ENCODE measurements around the gene TTLL13. TPM values are rescaled to one million over a fixed set of nuclear protein-coding genes. Genes with fewer than 3 reads are reported as not detected.
"Not testable (repeated sequence)": the region's sequence is repeated elsewhere in the genome, so short reads cannot be mapped to it uniquely, and the experiment has no call there.

The TTLL13 gene
- total RNA-seq, 2 donors from 2014 or later, result 0.24 to 1.9 TPM

DNA sequence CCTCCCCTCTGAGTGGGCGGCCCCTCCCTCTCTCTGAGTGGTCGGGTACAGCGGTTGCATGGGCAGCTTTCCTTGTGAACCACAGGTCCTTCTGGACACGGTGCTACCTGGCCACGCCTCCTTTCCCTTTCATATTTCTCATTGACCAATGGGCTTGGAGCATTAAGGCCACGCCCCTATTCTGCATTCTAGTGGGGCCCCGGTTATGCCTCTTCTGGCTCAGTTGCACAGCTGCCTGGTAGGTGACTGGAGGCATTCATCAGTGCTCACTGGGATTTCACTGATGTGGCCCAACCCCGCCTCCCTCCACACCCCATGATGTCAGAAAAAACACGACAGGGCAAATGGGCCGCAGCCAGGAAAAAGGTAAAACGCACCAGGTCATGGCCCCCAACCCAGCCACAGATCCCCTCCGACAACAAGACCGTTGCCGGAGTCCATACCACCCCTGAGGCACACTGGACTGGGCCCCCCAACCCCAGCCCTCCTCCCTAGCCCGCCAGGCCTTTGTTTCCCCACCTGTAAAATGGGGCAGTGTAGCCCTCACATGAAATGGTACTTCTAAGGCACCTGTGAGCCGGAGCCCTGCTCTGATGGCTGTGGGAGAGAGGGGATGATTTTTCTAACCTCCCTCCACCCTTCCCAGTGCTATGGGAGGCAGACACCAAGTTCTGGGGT lies 42.5 kb downstream of the TTLL13 start:
- peak; percentile 15 to 36 for DNase-seq
- H3K27ac Mint-ChIP-seq, result no peak overlapping the region
- H3K36me3 Mint-ChIP-seq (ENCODE audit: insufficient read depth in 2 of 2), result no peaks in the 10 kb centered on the region

DNA sequence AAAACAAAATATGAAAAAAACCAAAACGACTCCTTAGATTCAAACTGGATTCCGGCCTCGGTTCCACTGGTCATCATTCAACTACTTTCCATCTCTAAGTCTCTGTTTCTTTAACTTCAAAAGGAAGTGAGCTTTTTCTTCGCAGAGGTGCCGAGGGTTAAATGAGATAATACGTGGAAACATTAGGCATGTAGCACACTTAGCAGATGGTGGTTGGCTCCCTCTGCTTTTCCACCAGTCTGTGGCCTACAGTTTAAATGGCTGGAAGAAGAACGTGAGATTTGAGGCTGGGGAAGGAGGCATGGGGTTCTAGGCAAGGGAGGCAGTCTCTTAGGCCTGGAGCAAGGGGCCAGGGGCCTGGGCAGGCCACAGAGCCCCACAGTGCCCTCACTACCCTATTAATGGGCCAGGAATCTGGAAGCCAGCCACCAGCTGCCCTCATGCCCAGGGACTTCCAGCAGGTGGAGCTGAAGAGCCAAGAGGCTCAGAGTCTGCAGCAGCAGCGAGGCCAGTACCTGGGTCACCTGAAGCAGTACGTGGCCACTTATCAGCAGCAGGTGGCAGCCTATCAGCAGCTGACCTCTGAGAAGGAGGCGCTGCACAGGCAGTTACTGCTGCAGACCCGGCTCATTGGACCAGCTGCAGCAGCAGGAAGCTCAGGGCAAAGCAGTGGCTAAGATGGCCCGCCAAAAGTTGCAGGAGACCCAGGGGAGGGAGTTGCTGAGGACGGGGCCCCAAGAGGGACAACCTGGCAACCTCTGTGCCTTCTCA lies 43.9 kb downstream of the TTLL13 start:
- H3K4me1 Mint-ChIP-seq (ENCODE audit: low read depth); H3K27me3 Mint-ChIP-seq (ENCODE audit: low read depth); H3K9me3 Mint-ChIP-seq; H3K27ac Mint-ChIP-seq; H3K36me3 Mint-ChIP-seq (ENCODE audit: insufficient read depth in 2 of 2): not testable (repeated sequence)
- H3K4me3 Mint-ChIP-seq, result peak overlapping the region in 1 of 2 donors; percentile 33
- peak; percentile 77 to 82 for DNase-seq
- ATAC-seq (replicated peaks in 1 of 2), result peak; percentile 68 to 73

More for the DNA sequence above, 42.5 kb downstream of the TTLL13 start:
- Mint-ChIP-seq H3K27me3 (ENCODE audit: low read depth) (peaks cover 5% of the 10 kb centered on the region), H3K9me3 (no peaks in the 10 kb centered on the region), H3K4me3 (no peak overlapping the region), H3K4me1 (ENCODE audit: low read depth) (peaks cover 9% of the 10 kb centered on the region)
- no peak for ATAC-seq (replicated peaks in 1 of 2)

DNA sequence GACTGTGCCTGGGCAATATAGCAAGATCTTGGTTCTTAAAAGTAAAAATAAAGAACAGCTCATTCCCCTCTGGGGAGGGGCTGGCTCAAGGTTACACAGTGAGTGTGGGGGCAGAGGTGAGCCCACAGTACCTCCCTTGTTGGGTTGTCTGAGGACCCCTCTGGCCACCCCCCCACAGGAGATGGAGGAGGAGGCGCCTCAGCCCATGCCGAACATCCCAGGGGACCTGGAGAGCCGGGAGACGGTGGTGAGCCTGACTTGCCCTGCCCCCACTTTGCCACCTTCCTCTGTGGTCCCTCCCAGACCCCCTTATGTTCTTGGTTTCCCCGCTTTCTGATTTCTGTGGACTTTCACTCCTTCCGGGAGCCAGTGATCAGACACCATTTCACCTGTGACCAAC lies 44.8 kb downstream of the TTLL13 start:
- Mint-ChIP-seq H3K4me3 (no peak overlapping the region), H3K27ac (no peak overlapping the region), H3K27me3 (ENCODE audit: low read depth) (peaks cover 5% of the 10 kb centered on the region), H3K36me3 (ENCODE audit: insufficient read depth in 2 of 2) (no peaks in the 10 kb centered on the region), H3K9me3 (no peaks in the 10 kb centered on the region), H3K4me1 (ENCODE audit: low read depth) (peaks cover 9% of the 10 kb centered on the region)
- DNase-seq, result no peak
- ATAC-seq (replicated peaks in 1 of 2), result no peak

DNA sequence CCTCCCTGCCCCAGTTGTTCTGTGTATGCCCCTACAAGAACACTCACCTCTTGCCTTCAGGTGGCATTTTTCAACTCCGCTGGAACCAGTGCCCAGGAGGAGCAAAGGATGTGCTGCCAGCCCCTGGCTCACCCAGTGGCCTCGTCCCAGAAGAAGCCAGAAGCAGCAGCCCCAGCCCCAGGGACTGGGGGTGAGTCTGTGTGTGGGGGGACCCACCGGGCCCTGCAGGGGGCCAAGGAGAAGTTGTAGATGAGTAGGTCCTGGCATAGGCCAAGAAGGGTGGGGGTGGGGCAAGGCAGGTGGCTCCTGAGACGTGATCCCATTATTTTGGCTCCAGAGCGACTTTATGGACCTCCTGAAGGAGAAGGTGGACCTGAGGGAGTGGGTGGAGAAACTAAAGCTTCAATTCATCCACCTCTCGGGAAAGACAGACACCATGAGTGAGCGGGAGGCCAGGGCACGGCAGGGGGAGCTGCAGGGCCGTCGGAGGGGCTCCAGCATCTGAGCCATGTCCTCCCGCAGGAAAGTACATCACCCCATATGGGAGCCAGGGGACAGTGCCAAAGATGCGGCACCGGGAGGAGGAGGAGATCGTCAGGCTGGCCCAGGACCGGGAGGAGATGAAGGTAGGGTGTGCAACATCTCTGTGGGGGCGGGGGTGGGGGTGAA lies 45.4 kb downstream of the TTLL13 start:
- Mint-ChIP-seq H3K4me1 (ENCODE audit: low read depth) (peaks cover 9% of the 10 kb centered on the region), H3K27me3 (ENCODE audit: low read depth) (peaks cover 5% of the 10 kb centered on the region), H3K9me3 (no peaks in the 10 kb centered on the region), H3K4me3 (no peak overlapping the region), H3K27ac (no peak overlapping the region), H3K36me3 (ENCODE audit: insufficient read depth in 2 of 2) (no peaks in the 10 kb centered on the region)
- no peak for ATAC-seq (replicated peaks in 1 of 2)
- DNase-seq, result no peak

DNA sequence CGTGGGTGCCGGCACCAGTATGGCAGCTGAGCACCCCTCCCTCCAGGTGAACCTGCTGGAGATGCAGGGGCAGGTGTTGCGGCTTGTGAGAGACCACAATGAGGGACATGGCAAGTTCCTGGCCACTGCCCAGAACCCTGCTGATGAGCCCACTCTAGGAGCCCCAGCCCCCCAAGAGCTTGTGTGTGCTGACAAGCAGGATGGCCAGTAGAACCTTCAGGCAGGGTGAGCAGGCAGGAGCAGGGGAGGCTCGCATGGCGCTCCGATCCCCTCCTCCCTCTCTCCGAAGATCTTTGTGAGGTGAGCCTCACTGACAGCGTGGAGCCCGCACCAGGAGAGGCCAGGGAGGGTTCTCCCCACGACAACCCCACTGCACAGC lies 45.9 kb downstream of the TTLL13 start:
- Mint-ChIP-seq H3K27me3 (ENCODE audit: low read depth) (peaks cover 5% of the 10 kb centered on the region), H3K9me3 (no peaks in the 10 kb centered on the region), H3K36me3 (ENCODE audit: insufficient read depth in 2 of 2) (no peaks in the 10 kb centered on the region), H3K4me3 (no peak overlapping the region), H3K27ac (no peak overlapping the region), H3K4me1 (ENCODE audit: low read depth) (peaks cover 9% of the 10 kb centered on the region)
- ATAC-seq (replicated peaks in 1 of 2) (no peak), DNase-seq (no peak)

DNA sequence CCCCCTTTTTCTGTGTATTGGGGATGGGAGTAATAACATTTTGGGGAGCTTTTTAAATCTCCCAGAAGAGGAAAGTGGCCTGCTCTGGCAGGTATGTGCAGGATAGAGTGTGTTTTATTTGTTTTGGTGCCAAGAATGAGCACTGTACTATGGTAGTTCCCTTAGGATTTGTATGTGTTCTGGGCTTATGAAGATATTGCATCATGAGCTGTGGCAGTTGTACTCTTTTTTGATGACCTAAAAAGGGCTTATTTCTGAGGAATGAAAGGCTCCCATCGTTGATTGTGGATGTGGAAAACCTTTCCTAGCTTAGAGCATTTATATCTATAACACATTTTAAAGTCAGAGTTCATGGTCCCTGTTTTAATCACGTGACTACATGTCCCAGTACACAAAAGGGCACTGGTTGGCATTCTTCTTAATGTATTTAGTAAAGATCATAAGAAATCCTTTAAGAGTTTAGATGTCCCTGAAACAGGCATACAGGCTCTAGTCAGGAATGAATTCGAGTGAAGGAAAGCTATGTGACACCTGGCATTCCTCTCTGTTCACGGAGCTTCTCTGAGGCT lies 47.0 kb downstream of the TTLL13 start:
- not testable (repeated sequence) for H3K9me3 Mint-ChIP-seq; H3K4me3 Mint-ChIP-seq; H3K36me3 Mint-ChIP-seq (ENCODE audit: insufficient read depth in 2 of 2); H3K27me3 Mint-ChIP-seq (ENCODE audit: low read depth); ATAC-seq (replicated peaks in 1 of 2); DNase-seq; H3K27ac Mint-ChIP-seq
- H3K4me1 Mint-ChIP-seq (ENCODE audit: low read depth), result peaks cover 19% of the 10 kb centered on the region

DNA sequence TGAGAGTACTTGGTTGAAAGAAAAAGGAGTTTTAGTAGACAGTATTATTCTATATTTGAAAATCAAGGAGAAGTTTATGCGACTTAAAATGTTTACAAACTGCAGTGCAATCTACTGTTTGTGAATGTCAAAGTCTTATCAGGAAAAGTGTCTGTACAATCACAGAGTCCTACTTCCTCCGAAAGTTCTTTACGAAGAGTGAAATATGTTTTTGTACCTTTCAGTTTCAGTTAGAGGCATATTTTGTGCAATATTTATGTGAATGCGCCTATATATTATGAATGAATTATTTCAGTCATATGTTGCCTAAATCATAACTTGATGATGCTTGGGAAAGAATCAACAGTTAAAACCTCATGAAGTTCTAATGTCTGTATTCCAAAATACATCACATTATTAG lies 47.7 kb downstream of the TTLL13 start:
- no peaks in the 10 kb centered on the region for H3K36me3 Mint-ChIP-seq (ENCODE audit: insufficient read depth in 2 of 2)
- peaks cover 26% of the 10 kb centered on the region for H3K4me1 Mint-ChIP-seq (ENCODE audit: low read depth)
- no peak for ATAC-seq (replicated peaks in 1 of 2)
- no peak overlapping the region for H3K4me3 Mint-ChIP-seq
- H3K9me3 Mint-ChIP-seq, result no peaks in the 10 kb centered on the region
- DNase-seq, result no peak
- H3K27ac Mint-ChIP-seq, result no peak overlapping the region
- H3K27me3 Mint-ChIP-seq (ENCODE audit: low read depth), result peaks cover 5% of the 10 kb centered on the region

DNA sequence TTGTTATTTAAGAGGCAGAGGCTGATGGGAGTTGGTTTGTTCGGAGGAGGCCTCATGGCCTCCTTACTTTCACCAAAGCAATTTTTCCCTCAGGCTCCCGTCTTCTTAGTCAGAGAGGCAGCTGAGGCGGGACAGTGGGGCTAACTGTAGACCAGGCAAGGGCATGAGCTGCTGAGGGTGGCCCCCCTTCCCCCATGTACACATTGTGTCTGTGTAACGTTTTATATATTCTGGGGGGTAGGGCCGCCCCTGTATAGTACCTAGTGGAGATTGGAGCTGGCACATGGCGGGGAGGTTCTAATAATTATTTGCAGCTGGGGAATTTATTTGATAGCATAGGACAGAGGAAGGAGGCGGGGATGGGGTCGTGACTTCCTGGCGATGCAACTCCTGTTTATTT lies 51.2 kb downstream of the TTLL13 start:
- ATAC-seq (replicated peaks in 1 of 2) (no peak), DNase-seq (no peak)
- H3K36me3 Mint-ChIP-seq (ENCODE audit: insufficient read depth in 2 of 2), result no peaks in the 10 kb centered on the region
- no peaks in the 10 kb centered on the region for H3K9me3 Mint-ChIP-seq
- H3K27me3 Mint-ChIP-seq (ENCODE audit: low read depth), result no peaks in the 10 kb centered on the region
- no peak overlapping the region for H3K4me3 Mint-ChIP-seq
- H3K4me1 Mint-ChIP-seq (ENCODE audit: low read depth), result peaks cover 36% of the 10 kb centered on the region
- H3K27ac Mint-ChIP-seq, result no peak overlapping the region

DNA sequence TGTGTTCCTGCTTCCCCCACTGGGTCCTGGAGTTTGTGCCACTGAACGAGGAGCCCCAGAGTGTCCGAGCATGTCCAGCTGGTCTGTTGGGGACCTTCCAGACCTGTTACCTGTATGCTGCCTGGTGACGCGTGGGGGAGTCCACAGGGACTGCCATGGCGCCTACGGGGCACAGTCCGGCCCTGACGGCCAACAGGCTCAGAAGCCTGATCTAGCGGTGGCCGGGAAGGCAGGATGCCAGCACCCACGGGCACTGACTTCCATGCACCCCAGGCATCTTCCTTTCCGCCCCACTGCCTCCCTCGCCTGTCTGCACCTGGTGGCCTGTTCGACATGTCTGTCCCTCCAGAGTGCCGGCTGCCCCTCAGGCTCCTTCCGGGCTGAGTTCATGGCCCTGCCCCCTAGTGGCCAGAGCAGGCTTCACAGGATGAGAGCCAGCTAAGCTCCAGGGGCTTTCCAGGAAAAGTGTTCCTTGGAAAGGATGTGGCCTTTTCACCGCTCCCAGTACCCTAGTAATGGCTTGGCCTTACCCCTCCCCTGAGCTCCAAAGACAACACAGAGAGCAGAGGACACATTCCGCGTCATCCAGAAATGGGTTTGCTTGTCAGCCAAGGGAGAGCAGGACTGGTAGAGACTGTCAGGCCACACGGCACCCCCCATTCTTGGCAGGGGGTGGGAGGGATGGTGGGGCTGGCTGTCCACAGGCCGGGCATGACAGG lies 51.8 kb downstream of the TTLL13 start:
- H3K36me3 Mint-ChIP-seq (ENCODE audit: insufficient read depth in 2 of 2), result no peaks in the 10 kb centered on the region
- DNase-seq (peak; percentile 70 to 73), ATAC-seq (replicated peaks in 1 of 2) (peak; percentile 64 to 84)
- H3K4me1 Mint-ChIP-seq (ENCODE audit: low read depth), result peaks cover 42% of the 10 kb centered on the region
- H3K4me3 Mint-ChIP-seq, result no peak overlapping the region
- H3K9me3 Mint-ChIP-seq, result no peaks in the 10 kb centered on the region
- no peak overlapping the region for H3K27ac Mint-ChIP-seq
- H3K27me3 Mint-ChIP-seq (ENCODE audit: low read depth), result no peaks in the 10 kb centered on the region

DNA sequence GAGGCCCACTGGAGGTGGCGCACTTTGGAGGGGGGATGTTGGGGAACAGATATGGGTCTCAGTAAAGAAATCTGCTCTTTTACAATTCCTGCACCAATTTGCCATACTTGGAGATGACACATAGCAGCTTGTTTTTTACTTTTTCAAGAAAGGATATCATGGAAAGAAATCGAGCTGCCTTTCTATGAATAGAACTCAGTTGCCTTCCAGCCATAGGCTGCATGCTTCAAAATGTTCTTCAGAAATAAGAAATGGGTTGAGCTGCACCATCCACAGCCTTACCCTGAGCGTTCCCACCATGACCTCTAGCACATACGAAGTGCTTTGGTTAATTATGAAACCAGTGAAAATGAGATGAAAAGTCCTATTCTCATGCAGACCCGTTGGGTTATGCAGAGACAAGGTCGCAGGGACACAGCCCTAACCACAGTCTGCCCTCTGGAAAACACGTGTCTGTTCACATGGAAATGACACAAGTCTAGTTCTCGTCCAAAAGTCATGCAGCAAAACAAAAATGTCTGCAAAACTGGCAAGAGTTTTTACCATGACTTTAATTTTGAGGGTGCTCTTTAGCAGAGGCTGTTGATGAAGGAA lies 52.4 kb downstream of the TTLL13 start:
- Mint-ChIP-seq H3K4me3 (no peak overlapping the region), H3K4me1 (ENCODE audit: low read depth) (peaks cover 49% of the 10 kb centered on the region), H3K27ac (no peak overlapping the region), H3K36me3 (ENCODE audit: insufficient read depth in 2 of 2) (no peaks in the 10 kb centered on the region), H3K27me3 (ENCODE audit: low read depth) (no peaks in the 10 kb centered on the region), H3K9me3 (no peaks in the 10 kb centered on the region)
- DNase-seq (no peak), ATAC-seq (replicated peaks in 1 of 2) (no peak)

DNA sequence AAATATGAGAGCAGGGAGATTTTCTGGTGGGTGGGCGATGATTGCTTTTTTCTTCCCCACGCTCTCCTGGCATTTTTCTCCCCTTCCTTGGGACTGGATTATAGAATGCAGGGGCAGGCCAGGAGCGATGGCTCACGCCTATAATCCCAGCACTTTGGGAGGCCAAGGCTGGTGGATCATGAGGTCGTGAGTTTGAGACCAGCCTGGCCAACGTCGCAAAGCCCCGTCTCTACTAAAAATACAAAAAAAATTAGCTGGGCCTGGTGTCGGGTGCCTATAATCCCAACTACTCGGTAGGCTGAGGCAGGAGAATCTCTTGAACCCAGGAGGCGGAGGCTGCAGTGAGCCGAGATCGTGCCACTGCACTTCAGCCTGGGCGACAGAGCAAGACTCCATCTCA lies 56.0 kb downstream of the TTLL13 start:
- H3K4me1 Mint-ChIP-seq (ENCODE audit: low read depth), result peaks cover 62% of the 10 kb centered on the region
- not testable (repeated sequence) for DNase-seq; ATAC-seq (replicated peaks in 1 of 2); H3K27me3 Mint-ChIP-seq (ENCODE audit: low read depth); H3K9me3 Mint-ChIP-seq; H3K27ac Mint-ChIP-seq; H3K36me3 Mint-ChIP-seq (ENCODE audit: insufficient read depth in 2 of 2)
- H3K4me3 Mint-ChIP-seq, result peak overlapping the region in 1 of 2 donors; percentile 15

DNA sequence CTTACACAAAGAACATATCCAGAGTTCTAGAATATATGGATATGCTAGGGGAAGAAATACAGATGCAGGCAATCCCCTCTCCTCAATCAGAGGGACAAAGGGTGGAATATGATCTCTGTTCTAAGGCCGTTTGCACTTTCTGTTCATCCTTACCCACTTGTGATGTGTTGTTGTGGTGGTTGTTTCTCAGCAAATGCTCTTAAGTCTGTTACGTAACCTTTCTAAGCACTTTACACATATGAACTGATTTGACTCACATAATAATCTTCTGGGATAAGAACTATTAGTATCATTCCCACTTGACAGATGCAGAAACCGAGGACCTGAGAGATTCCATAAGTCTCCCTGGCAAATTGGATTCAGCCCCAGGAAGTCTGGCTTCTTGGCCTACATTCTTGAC lies 56.6 kb downstream of the TTLL13 start:
- ATAC-seq (replicated peaks in 1 of 2) (no peak), DNase-seq (no peak)
- Mint-ChIP-seq H3K4me3 (peak overlapping the region; percentile 67 to 82), H3K36me3 (ENCODE audit: insufficient read depth in 2 of 2) (no peaks in the 10 kb centered on the region), H3K4me1 (ENCODE audit: low read depth) (peaks cover 56% of the 10 kb centered on the region), H3K27me3 (ENCODE audit: low read depth) (no peaks in the 10 kb centered on the region), H3K27ac (peak overlapping the region; percentile 3), H3K9me3 (no peaks in the 10 kb centered on the region)

Data from activated T-cell treated with anti-CD3 and anti-CD28 coated beads, Interleukin-2, amount 50 U/mL, for 72 hours (primary cell).